Mucosa of stomach (tissue), 1 donor: ENCODE measurements around the gene TRIM44.

Source experiments
- H3K27me3 ChIP-seq: one replicate; pipeline ENCODE4 v1.7.0; 2013; ENCODE audit warnings: mild to moderate bottlenecking, low read length; ENCODE audit not compliant: control insufficient read depth, insufficient read depth
- H3K36me3 ChIP-seq: one replicate; pipeline ENCODE4 v1.7.0; 2013; ENCODE audit warnings: low read length; ENCODE audit not compliant: control insufficient read depth, insufficient read depth
- H3K4me1 ChIP-seq: one replicate; pipeline ENCODE4 v1.7.0; 2013; ENCODE audit warnings: mild to moderate bottlenecking, low read length; ENCODE audit not compliant: control insufficient read depth, insufficient read depth
- H3K4me3 ChIP-seq: one replicate; pipeline ENCODE4 v1.7.0; 2013; ENCODE audit warnings: low read length
- H3K9ac ChIP-seq: one replicate; pipeline ENCODE4 v1.7.0; 2013; ENCODE audit warnings: mild to moderate bottlenecking, low read length, moderate library complexity
- H3K9me3 ChIP-seq: one replicate; pipeline ENCODE4 v1.7.0; 2013; ENCODE audit warnings: mild to moderate bottlenecking, low read length, moderate library complexity; ENCODE audit not compliant: control insufficient read depth
- donor health status: Pancreatic carcinoma.

Gene TRIM44

GRCh38 chr11:35862666-35863065, 200.1 kb downstream of the TRIM44 start:
- Histone ChIP-seq H3K9me3 (no peaks in the 10 kb centered on the region), H3K27me3 (no peaks in the 10 kb centered on the region), H3K4me3 (no peak overlapping the region), H3K9ac (no peak overlapping the region), H3K36me3 (no peaks in the 10 kb centered on the region), H3K4me1 (no peaks in the 10 kb centered on the region)

GRCh38 chr11:35864131-35864530, 201.6 kb downstream of the TRIM44 start:
- H3K36me3 ChIP-seq: no peaks in the 10 kb centered on the region
- no peak overlapping the region for H3K4me3 ChIP-seq
- H3K27me3 ChIP-seq: no peaks in the 10 kb centered on the region
- H3K9me3 ChIP-seq: no peaks in the 10 kb centered on the region
- H3K9ac ChIP-seq: no peak overlapping the region
- no peaks in the 10 kb centered on the region for H3K4me1 ChIP-seq

- Histone ChIP-seq H3K4me3 (no peak overlapping the region), H3K9ac (no peak overlapping the region), H3K36me3 (no peaks in the 10 kb centered on the region), H3K4me1 (no peaks in the 10 kb centered on the region), H3K27me3 (no peaks in the 10 kb centered on the region), H3K9me3 (no peaks in the 10 kb centered on the region)
These were observed 204.0 kb downstream of the TRIM44 start for GRCh38 chr11:35866601-35867000.
